ENCODE results near the gene MFN1.

DNA sequence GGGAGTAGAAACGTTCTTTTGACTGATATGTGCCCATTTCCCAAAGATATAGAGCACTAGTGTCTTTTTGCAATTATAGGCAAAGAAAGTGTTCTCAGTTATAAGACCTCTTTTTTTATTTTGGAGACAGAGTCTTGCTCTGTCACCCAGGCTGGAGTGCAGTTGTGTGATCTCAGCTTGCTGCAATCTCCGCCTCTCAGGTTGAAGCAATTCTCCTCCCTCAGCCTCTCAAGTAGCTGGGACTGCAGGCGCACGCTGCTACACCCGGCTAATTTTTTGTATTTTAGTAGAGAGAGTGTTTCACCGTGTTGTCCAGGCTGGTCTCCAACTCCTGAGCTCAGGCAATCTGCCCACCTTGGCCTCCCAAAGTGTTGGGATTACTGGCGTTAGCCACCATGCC, 45.4 kb upstream of the MFN1 start:
- TF ChIP-seq, protein P1, sequence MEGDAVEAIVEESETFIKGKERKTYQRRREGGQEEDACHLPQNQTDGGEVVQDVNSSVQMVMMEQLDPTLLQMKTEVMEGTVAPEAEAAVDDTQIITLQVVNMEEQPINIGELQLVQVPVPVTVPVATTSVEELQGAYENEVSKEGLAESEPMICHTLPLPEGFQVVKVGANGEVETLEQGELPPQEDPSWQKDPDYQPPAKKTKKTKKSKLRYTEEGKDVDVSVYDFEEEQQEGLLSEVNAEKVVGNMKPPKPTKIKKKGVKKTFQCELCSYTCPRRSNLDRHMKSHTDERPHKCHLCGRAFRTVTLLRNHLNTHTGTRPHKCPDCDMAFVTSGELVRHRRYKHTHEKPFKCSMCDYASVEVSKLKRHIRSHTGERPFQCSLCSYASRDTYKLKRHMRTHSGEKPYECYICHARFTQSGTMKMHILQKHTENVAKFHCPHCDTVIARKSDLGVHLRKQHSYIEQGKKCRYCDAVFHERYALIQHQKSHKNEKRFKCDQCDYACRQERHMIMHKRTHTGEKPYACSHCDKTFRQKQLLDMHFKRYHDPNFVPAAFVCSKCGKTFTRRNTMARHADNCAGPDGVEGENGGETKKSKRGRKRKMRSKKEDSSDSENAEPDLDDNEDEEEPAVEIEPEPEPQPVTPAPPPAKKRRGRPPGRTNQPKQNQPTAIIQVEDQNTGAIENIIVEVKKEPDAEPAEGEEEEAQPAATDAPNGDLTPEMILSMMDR (IDR thresholded peaks at IDR 0.05; ENCODE audit: low read depth, low read length), result no peak
- no peak for TF ChIP-seq EZH2phosphoT487 (IDR thresholded peaks at IDR 0.05; ENCODE audit: low read depth)

All from OCI-LY3 (cell line).